GM10847 (cell line): ENCODE measurements around the gene LTBP3.

ENCODE experiments used
- POLR2A ChIP-seq: IDR thresholded peaks from 2 replicates; pipeline ENCODE4 v1.6.1; 2011; ENCODE audit not compliant: insufficient read length; ENCODE audit errors: extremely low read depth

The LTBP3 gene

DNA sequence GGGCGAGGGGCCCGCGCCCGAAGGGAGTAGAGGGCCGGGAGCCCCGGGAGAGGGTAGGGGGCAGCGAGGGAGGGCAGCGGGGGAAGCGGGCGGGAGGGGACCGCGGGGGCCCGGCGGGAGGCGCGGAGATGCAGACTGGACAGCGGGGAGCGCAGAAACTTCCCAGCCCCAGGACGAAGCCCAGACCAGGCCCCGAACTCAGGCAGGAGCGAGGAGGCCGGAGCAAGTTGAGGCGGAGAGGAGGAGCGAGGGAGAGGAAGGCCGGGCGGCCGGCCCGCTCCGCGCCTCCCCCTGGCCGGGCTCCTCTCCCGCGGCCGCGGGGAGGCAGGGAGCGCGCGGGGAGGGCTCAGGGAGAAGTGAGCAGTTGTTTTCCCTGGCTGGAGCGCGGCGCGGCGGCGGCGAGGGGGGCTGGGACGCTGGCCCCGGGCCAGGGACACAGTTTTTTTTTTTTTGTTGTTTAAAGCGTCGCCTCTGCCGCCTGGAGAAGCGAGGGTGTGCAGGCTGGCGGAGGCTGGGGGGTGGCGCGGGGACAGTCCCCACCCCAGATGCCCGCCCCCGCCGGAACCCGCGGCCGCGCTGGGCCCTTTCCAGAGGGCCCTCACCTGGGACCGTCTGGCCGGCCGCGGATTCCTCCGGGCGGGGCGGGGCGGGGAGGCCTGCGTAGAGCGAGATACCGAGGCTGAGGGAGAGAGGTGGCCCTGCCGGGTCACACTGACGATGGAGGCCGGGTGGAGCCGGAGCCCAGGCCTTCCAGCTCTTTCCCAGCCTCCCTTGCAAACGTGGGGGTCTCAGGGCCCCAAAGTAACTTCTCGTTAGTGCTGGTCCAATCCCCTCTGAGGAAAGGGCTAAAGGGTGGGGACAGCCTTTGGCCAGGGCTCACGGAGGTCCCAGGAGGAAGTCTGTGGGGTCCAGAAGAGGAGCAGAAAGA is at the start of gene LTBP3:
Gene LTBP3, minus strand, starts transcription at position 358 of the 928 bp plus-strand sequence. CDS start 400 bp downstream, outside the sequence.
- TF ChIP-seq POLR2A = no peak

DNA sequence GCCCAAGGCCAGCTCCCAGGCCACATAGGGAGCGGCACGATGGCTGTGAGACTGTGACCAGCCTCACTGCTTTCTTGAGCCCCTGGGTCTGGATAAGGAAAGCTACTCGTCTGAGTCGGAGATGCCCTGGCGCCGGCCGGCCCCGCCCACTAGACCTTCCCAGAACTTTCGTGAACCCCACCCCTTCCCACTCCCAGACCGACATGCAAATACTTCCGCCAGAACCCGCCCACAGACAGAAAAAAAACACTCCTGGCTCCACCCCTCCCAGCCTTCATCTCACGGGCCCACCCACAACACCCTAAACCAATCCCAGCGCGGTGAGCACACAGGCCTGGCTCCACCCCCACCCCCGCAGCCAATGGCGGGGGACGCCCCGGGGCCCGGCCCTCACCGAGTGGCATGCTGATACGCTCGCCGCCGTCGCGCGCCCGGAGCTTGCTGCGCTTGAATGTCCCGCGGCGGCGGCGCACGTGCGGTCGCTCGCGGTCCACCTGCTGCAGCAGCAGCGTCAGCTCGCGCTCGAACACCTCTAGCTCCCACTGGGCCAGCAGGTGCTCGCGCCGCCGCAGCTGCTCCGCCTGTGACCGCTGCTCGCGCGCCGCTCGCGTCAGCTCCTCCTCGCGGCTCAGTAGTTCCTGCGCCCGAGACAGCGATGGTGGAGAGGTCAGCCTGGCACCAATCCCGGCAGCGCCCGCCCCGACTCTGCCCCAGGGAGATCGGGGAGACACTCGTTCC is 48.9 kb upstream of the LTBP3 start:
- no peak for TF ChIP-seq POLR2A

DNA sequence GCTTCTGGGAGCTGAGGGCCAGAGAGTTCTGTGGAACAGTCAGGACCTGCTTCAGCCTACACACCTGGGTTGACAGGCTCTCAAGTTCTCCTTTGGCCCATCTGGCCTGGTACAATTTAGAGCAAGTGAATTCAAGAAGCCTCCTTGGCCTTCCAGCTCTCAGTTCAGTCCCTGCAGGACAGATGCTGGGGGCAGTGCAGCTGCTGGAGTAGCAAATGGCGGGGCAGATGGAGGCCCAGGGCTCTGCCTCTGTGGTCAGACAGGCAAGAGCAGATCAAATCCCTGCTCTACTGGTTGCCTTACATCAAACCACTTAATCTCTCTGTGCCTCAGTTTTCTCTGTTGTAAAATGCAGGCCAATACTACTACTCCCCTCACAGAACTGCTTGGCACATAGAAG is 46.1 kb upstream of the LTBP3 start:
- no peak for TF ChIP-seq POLR2A

DNA sequence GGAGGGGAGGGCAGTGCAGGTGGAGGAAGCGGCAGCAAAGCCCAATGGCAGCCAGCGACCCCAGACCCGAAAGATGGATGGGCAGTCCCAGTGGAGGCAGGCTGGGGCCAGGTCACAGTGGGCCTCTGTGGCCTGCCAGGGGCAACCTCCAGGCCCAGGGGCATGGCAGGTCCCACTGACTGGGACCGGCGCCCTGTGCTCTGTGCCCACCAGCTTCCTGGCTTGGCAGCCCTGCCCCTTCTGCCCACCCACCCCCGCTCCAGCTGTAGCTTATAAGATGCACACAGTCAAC is 41.7 kb upstream of the LTBP3 start:
- no peak for TF ChIP-seq POLR2A

DNA sequence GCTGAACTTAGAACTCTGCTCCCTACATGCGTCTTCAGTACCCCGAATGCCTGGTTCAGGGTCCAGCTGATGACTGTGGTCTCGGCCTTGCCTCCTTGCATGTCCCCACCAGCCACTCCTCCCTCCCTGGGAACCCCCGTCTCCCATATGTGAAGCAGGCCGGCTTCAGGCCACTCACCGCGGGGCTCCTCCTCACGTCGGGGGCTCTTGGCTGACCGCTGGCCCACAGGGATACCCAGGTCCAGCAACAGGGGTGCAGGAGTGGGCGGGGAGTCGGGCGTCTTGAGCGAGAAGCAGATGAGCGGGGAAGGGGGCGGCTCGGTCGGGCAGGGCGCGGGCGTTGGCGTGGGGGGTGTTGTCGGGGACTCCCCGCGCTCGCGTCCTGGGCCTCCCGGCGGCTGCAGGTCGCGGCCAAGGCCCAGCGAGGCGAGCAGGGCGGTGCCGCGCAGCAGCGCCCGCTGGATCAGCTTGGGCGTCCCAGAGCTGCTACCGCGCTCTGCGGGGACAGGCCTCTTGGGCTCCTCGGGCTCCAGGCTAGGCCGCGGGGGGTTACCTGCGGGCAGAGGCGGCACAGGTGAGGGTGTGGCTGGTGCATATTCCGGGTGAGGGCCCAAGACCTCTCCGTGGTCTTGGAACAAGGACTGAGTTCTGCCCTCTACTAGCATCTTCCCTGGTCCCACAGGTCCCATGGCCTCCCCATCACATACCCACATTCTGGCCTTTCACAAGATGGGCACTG is 41.2 kb upstream of the LTBP3 start:
- no peak for TF ChIP-seq POLR2A

DNA sequence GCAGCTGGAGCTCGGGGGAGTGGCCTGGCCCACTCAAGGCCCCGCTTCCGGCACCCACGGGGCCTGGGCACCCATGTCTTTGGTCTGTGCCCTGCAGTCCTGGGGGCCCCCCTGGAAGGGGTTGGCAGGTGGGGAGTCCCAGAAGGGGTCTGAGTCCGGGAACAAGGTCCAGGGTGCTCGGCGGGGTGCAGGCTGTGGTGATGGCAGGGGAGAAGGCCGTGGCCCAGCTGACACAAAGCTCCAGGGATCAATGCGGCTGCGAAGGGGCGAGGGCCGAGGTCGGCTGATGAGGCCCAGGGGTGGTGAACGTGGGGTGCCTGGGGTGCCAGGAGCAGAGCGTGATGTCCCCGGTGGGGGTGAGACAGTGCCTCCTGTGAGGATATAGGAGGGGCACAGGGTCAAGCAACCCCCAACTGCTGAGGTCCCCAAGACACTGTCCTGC is 40.1 kb upstream of the LTBP3 start:
- no peak for TF ChIP-seq POLR2A

DNA sequence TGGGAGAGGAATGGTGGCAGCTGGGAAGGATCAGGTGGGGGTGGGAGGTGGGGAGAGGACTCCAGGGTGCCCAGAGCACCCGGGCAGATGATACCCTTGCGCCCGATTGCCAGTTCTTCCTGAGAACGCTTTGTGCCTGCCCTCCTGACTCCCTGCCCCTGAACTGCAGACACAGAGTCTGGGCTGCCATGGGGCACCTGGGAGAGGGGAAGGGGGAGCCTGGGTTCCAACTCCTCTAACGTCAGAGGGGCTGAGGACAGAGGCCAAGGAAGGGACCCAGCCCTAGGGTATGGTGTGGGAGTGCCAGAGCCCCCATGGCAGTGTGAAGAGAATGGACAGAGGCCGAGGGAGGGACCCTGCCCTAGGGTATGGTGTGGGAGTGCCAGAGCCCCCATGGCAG is 38.4 kb upstream of the LTBP3 start:
- TF ChIP-seq POLR2A = no peak

DNA sequence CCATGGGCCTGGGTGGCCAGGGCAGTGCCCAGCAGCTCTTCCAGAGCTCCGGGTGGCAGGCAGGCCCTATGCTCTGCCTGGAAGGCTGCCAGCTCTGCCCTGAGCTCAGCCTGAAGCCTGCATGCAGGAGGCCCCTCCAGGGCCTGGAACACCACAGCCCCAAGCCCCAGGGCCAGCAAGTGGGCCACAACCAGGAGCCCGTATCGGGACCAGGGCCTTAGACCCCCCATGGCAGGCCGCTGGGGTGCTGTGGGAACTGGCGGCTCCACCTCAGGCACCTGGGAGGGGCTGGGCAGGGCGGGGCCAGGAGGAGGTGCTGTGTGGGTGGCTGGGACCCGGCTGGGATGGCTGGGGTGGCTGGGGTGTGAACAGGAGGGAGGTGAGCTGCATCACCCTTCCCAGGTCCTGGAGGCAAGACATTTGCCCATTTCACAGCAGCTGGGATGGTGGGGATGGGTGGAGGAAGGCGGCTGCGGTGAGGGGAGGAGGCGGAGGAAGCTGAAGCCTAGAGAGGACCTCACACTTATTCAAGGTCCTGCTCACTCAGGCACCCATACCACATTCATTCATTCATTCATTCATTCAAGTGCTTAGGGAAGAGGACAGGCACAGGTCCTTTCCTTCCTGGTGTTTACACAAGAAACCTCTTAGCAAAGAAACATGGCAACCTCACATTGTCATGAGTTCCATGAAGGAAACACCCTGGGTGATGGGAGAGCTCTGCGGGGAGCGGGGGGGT is 37.6 kb upstream of the LTBP3 start, which contains the start of gene KCNK7:
Gene KCNK7, minus strand, starts transcription at position 258 of the 739 bp plus-strand sequence. Its CDS starts 28 bp downstream, at position 230.
- TF ChIP-seq POLR2A = no peak

DNA sequence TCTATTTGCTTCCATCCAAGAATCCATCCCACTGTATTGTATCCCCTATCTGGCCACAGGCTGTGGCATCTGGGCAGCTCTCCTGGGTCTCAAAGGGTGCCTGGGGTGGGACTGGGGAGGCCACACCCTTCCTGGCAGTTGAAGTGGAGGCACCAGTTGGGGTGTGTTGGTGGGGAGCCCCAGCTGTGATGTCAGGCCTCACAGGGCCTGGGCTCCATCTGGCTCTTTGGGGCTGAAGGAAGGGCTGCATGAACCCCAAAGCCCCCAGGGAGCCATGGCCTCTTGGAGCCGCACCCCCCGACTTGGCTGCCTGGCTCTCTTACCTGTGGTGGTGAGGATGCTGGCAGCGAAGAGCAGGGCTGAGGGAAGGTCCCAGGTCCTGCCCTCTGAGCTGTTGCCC is 37.0 kb upstream of the LTBP3 start:
- TF ChIP-seq POLR2A = no peak

DNA sequence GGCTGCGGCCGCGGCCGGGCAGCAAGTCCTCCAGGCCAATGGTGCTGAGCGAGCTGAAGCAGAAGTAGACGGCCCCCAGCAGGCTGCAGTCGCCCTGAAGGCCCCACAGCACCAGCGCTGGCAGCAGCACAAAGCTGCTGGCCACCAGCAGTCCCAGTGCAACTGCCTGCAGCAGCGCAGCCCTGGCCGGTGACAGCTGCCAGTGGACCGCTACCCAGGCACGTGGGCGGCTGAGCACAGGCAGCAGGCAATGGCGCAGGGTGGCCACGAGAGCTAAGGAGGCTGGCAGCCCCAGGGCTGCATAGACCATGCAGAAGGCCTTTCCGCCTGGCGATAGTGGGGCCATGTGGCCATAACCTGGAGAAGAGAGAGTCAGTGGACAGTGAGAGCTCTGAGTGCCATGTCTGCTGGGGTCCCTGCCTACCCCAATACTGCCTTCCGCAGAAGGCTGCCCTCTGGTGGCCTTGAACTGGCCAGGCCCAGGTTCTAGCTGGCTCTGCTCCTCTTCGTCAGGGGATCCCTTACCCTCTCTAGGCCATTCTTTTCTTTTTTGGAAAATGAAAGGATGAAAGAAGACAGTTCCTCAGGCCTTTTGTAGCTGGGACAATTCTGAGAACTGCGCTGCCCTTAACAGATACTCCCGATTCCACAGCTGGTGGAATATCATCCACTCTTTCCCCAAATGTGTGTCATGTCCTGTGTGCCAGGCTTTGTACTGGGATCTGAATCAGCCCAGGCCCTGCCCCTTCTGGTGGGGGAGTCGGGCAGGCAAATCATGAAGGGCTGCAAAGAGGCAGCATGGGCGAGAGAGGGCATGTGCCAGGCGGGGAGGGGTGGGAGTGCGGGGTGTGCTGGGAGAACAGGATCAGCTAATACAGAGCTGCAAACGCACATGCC is 35.6 kb upstream of the LTBP3 start:
- no peak for TF ChIP-seq POLR2A

DNA sequence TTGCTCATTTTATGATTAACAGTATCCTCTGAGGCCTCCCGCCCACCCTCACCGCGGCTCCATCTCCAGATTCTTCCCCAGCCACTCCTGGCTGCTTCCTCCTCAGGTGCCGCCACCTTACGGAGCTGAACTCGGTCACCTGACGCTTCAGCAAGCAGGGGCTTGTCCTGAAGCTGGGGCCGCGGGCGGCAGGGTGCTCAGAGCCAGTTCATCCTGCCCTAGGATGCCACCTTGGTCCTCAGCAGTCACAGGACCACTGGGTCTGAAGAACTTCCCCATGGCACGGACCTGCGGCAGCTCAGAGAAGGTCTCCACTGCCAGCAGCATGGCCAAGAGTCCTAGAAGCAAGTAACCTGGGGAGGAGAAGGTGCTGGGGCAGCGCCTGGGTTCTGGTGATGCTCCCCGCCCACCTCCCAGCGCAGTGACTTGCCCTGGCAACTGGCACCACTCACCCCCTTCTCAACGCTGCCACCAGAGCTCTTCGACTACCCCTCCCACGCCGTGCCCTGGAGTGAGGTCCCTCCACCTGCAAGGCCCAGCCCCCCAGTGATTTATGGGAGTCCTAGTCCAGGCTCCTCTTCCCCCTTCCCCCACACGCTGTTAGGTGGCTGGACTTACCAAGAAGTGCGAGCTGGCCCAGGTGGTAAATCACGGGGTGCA is 34.8 kb upstream of the LTBP3 start:
- TF ChIP-seq POLR2A = no peak

DNA sequence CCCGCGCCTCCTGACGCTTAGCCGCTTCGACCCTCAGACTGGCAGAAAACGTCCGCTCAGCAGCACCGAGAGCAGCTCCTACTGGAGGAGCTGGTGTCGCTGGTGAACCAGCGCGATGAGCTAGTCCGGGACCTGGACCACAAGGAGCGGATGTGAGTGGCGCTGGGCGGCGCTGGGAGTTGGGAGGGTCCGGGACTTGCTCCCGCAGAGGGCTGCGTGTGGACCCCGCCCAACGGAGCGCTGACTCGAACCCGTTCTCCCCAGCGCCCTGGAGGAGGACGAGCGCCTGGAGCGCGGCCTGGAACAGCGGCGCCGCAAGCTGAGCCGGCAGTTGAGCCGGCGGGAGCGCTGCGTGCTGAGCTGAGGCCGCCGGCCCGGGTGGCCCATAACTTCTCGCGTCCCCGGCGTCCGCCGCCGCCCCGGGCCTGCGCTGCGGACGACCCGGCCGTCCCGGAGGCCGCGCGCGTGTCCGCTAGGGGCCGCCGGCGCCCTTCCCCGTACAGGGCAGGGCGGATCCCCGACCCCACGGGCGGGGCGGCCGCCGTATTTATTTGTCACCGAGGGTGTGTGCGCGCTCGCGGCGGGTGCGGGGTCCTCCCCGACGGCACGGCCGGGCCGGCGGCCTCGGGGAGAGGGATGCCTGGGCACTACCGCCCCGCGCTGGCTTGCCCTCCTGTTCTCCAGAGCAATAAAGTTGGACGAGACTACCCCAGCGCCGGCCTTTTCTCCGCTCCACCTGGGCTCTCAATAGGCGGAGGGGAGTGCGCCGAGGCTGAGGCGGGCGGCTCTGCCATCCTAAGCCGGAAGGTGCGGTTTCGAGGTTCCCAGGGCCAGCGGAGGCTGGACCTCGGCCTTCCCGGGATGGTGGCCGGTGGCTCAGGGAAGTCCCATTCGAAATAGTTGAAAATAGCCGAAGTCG is 34.0 kb upstream of the LTBP3 start:
- TF ChIP-seq POLR2A = no peak
